Astrocyte of the hippocampus (primary cell): ENCODE results near the gene MYO1C.
"Not testable (repeated sequence)": the region's sequence is repeated elsewhere in the genome, so short reads cannot be mapped to it uniquely, and the experiment has no call there.

Source experiments
- DNase-seq: peaks from one replicate; pipeline ENCODE4 v3.0.0; 2011; ENCODE audit warnings: low read depth, low spot score

Gene MYO1C, protein sequence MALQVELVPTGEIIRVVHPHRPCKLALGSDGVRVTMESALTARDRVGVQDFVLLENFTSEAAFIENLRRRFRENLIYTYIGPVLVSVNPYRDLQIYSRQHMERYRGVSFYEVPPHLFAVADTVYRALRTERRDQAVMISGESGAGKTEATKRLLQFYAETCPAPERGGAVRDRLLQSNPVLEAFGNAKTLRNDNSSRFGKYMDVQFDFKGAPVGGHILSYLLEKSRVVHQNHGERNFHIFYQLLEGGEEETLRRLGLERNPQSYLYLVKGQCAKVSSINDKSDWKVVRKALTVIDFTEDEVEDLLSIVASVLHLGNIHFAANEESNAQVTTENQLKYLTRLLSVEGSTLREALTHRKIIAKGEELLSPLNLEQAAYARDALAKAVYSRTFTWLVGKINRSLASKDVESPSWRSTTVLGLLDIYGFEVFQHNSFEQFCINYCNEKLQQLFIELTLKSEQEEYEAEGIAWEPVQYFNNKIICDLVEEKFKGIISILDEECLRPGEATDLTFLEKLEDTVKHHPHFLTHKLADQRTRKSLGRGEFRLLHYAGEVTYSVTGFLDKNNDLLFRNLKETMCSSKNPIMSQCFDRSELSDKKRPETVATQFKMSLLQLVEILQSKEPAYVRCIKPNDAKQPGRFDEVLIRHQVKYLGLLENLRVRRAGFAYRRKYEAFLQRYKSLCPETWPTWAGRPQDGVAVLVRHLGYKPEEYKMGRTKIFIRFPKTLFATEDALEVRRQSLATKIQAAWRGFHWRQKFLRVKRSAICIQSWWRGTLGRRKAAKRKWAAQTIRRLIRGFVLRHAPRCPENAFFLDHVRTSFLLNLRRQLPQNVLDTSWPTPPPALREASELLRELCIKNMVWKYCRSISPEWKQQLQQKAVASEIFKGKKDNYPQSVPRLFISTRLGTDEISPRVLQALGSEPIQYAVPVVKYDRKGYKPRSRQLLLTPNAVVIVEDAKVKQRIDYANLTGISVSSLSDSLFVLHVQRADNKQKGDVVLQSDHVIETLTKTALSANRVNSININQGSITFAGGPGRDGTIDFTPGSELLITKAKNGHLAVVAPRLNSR

DNA sequence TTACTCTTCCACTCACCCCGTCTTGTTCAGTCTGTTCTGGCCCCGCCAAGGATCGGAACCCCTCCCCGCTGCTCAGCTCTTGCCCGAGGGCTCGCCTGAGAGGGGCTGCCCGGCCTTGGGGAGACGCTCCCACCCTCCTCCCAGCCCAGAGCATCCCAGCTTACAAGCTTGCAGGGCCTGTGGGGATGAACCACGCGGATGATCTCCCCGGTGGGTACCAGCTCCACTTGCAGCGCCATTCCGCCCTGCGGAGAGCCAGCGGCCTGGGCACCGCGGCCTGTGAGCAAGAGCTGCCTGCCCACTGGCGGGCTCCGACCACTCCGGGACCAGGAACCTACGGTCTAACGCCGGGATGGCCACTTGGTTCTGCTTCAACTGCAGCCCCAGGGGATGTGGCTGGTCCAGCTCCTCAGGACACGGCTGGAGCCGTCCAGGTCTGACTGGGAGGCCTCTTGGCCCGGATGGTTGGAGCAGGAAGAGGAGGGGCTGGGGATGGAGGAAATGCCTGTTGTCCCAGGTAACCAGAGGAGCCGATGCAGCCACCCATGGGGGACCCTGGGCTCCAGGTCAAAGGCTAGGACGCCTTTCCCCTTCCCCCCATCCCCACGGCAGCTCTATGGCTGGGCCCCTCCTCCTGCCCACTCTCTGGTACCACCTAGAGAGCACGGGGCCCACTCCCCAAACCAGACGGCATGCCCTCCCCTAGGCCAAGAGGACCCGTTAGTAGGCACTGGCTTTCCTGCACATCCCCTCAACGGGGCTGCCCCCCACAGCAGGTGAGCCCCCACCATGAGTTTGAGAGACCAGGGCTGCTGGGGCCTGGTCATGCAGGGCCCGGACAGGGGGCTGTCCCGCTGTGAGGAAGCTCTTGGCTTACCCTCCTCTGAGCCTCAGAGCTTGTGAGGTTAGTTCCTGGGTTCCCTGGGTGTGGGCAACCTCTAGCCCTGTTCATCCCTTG, at the start of gene MYO1C:
Gene MYO1C, minus strand, starts transcription at position 438 of the 958 bp plus-strand sequence. Its CDS starts 199 bp downstream, at position 239.
- DNase-seq: no peak

GRCh38 chr17:1541367-1541904, 49.0 kb upstream of the MYO1C start:
- DNase-seq: no peak

- DNase-seq: no peak
Observed at GRCh38 chr17:1539811-1540210, 47.3 kb upstream of the MYO1C start.

GRCh38 chr17:1535737-1536136, 43.3 kb upstream of the MYO1C start:
- no peak for DNase-seq

- no peak for DNase-seq
Observed at GRCh38 chr17:1533661-1534325, 41.3 kb upstream of the MYO1C start.

- no peak for DNase-seq
Observed at GRCh38 chr17:1532836-1533602, 40.5 kb upstream of the MYO1C start.

- no peak for DNase-seq
Observed at GRCh38 chr17:1529863-1530262, 37.4 kb upstream of the MYO1C start.

DNA sequence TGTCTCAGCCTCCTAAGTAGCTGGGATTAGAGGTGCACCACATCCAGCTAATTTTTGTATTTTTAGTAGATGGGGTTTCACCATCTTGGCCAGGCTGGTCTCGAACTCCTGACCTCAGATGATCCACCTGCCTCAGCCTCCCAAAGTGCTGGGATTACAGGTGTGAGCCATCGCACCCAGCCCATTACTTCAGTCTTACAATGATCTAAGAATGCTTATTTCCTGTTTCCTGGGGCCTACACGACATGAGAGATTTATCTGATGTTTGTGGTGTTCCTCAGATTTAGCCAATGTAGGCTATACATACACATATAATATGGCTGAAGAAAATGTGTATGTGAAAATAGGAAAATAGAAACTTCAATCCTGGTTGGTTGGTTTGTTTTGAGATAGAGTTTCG, 34.4 kb upstream of the MYO1C start:
- not testable (repeated sequence) for DNase-seq

- no peak for DNase-seq
Observed at GRCh38 chr17:1522626-1523025, 30.1 kb upstream of the MYO1C start.

DNA sequence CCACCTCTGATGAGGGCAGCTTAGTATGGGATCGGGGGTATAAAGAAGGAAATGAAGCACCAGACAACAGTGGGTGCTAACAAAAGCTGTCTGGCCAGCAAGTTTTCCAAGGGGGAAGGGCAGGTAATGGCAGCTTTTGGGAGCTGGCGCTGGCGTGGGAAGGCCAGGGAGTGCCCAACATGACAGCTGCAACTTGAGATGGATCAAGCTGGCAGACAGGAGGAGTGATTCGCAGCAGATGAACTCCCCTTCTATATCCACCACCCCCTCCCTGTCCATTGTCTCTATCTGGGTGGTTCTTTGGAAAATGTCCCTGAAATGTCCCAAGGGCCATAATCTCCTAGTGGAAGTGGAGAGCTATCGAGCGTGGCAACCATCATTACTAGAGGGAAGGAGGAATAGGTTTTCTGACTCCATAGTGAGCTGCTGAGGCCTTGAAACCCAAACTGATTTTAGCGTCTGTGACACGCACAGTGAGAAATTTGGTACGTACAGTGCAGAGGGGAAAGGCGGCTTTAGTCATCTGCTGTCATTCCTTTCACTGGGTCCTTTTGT, 28.7 kb upstream of the MYO1C start:
- no peak for DNase-seq

- DNase-seq: no peak
Observed at GRCh38 chr17:1519678-1520077, 27.2 kb upstream of the MYO1C start.

DNA sequence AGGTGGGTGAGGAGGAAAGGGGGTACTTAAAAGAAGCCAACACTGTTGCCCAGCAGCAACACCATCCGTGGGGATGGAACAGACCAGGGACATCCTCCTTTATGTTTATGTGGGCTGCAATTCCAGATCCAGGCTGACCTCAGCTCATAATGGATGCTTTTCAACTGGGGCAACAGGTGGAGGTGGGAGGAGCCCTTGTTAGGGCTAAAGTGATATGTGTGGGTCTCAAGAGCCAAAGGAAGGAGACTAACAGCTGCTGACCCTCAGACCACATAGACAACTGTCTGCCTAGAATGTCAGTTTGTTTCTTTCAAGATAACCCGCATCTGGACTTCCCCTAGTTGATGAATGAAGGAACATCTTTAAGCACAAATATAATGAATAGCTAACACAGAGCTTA, 25.9 kb upstream of the MYO1C start:
- no peak for DNase-seq

- peak; percentile 99 for DNase-seq
Observed at GRCh38 chr17:1516388-1517161, 24.1 kb upstream of the MYO1C start, which contains the start of gene INPP5K. Gene INPP5K, minus strand, starts transcription at chr17:1516612. Its CDS starts 113 bp downstream, at chr17:1516499.

GRCh38 chr17:1515640-1516387, 23.3 kb upstream of the MYO1C start:
- peak; percentile 92 for DNase-seq

DNA sequence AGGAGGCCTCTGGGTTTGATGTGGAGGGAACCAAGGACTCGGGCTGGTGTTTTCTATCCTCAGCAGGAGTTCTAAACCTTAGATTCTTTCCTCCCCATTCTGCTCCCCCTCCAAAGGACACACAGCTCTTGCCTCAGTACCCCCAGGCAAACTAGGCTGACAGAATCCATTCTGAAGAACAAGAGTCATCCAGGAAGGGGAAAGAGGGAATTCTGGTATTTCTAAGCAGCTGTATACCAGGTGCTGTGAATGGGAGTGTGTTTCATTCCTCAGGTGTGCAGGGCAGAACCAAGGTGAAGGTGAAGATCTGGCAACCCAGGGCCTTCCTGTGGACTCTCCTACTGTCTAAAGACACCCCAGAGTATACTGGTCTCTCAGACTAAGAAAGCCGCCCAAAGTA, 19.9 kb upstream of the MYO1C start:
- DNase-seq: no peak

DNA sequence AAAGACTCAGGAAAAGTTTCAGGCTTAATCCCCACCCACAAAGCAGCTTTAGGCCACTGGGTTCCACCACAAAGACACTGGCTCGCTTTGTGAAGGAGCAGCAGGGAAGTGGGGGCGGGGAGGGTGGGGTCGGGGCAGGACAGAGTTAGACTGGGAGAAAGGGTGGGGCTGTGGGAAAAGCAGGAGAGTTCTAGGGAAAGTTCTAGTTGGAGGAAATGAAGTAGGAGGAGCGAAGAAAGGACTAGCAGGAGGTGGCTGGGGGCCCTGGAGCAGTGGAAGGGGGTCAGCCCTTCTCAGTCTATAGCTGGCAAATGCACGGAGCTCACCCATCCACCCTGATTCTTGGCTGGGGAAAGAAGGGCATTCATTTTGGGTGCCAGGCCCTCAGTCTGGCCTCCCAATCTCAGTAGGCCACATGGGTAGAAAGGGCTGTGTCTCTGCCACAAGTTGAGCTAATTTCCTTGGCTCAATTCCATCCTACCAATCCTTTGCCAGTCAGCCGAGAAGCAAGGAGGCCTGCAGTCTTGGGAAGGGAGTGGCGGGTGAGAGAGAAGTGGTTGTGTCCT, 19.4 kb upstream of the MYO1C start:
- peak; percentile 69 for DNase-seq

DNA sequence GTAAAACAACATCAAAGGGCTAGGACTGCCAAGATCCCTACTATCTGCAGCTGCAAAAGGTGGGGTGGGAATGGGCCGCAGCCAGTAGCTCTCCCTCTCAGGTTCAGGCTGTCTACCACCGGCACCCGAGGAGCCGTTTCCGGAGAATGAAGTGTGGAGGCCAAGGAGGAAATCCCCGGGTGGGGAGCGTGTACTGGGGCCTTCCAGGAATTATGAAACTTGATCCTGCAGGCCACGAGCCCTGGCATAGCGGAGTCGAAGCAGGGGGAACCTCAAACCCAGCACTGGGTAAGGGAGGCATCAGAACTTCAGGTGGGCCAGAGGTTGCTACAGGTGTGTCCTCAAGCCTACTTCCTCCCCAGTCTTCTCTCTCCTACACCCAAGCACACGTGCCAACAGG, 18.8 kb upstream of the MYO1C start:
- DNase-seq: no peak
